Neural progenitor cell (in vitro differentiated cells): ENCODE data around the gene PRODH. TPM values are rescaled to one million over a fixed set of nuclear protein-coding genes. Genes with fewer than 3 reads are reported as not detected.
"Not testable (repeated sequence)": the region's sequence is repeated elsewhere in the genome, so short reads cannot be mapped to it uniquely, and the experiment has no call there.

ENCODE experiments used
- DNase-seq: peaks from one replicate; pipeline ENCODE4 v3.0.0-alpha.2; 2016; ENCODE audit warnings: low spot score
- H2AFZ ChIP-seq: fragments of 200-600 bp; sonication (generic); replicated peaks from 2 replicates; pipeline ENCODE4 v1.6.1; 2016; ENCODE audit warnings: antibody characterized with exemption
- H3F3A ChIP-seq: fragments of 200-600 bp; sonication (generic); 2 replicates; pipeline ENCODE4 v1.6.1; 2016; ENCODE audit warnings: antibody characterized with exemption, low read depth
- H3K27ac ChIP-seq: fragments of 200-600 bp; sonication (generic); 2 replicates; pipeline ENCODE4 v1.5.1; 2016; ENCODE audit warnings: mild to moderate bottlenecking
- H3K27me3 ChIP-seq: fragments of 200-600 bp; sonication (generic); 2 replicates; pipeline ENCODE4 v1.6.1; 2016; ENCODE audit warnings: mild to moderate bottlenecking, moderate library complexity
- H3K36me3 ChIP-seq: fragments of 200-600 bp; sonication (generic); 2 replicates; pipeline ENCODE4 v1.5.1; 2016
- H3K4me1 ChIP-seq: fragments of 200-600 bp; sonication (generic); 2 replicates; pipeline ENCODE4 v1.6.1; 2016; ENCODE audit warnings: mixed run types
- H3K4me2 ChIP-seq: fragments of 200-600 bp; sonication (generic); 2 replicates; pipeline ENCODE4 v1.6.1; 2016
- H3K4me3 ChIP-seq: fragments of 200-600 bp; sonication (generic); 2 replicates; pipeline ENCODE4 v1.5.1; 2016
- H3K79me2 ChIP-seq: fragments of 200-600 bp; sonication (generic); 2 replicates; pipeline ENCODE4 v1.6.1; 2016; ENCODE audit warnings: low read depth
- H3K9ac ChIP-seq: fragments of 200-600 bp; sonication (generic); 2 replicates; pipeline ENCODE4 v1.6.1; 2016
- H3K9me3 ChIP-seq: fragments of 200-600 bp; sonication (generic); 2 replicates; pipeline ENCODE4 v1.5.1; 2016; ENCODE audit warnings: low read depth
- H4K20me1 ChIP-seq: fragments of 200-600 bp; sonication (generic); 2 replicates; pipeline ENCODE4 v1.6.1; 2016; ENCODE audit warnings: low read depth
- H3K27ac Mint-ChIP-seq: 3 replicates; pipeline ENCODE4 v1.8.0; 2021; ENCODE audit warnings: mixed read lengths
- H3K27me3 Mint-ChIP-seq: 2 replicates; pipeline ENCODE4 v1.8.0; 2022; ENCODE audit warnings: low read depth, mild to moderate bottlenecking, inconsistent platforms, moderate library complexity, mixed read lengths; ENCODE audit not compliant: insufficient read depth
- H3K36me3 Mint-ChIP-seq: 3 replicates; pipeline ENCODE4 v1.8.0; 2021; ENCODE audit warnings: mixed read lengths
- H3K4me1 Mint-ChIP-seq: 3 replicates; pipeline ENCODE4 v1.8.0; 2021; ENCODE audit warnings: mixed read lengths
- H3K4me3 Mint-ChIP-seq: 3 replicates; pipeline ENCODE4 v1.8.0; 2021; ENCODE audit warnings: mild to moderate bottlenecking, moderate library complexity, mixed read lengths
- H3K9me3 Mint-ChIP-seq: 3 replicates; pipeline ENCODE4 v1.8.0; 2020; ENCODE audit warnings: mixed read lengths
- EZH2 ChIP-seq: fragments of 200-600 bp; sonication (generic); IDR thresholded peaks from 2 replicates; pipeline ENCODE4 v1.6.1; 2017; ENCODE audit warnings: antibody characterized with exemption, mild to moderate bottlenecking, moderate library complexity
- EZH2phosphoT487 ChIP-seq: fragments of 200-600 bp; sonication (generic); IDR thresholded peaks from 2 replicates; pipeline ENCODE4 v1.6.1; 2017; ENCODE audit warnings: antibody characterized with exemption
- total RNA-seq: library from RNA; depleted of rRNA; stranded (reverse); fragments of >200 nt; gene quantifications from 2 replicates; pipeline ENCODE4 v1.2.3, GENCODE V29; 2015; ENCODE audit warnings: low replicate concordance
- TF ChIP-seq, protein P1 (sequence below): fragments of 200-600 bp; sonication (generic); IDR thresholded peaks from 2 replicates; pipeline ENCODE4 v1.5.1; 2017; ENCODE audit warnings: antibody characterized with exemption, mild to moderate bottlenecking

The PRODH gene
- total RNA-seq, 1 donor from 2014 or later = 9.3 TPM

DNA sequence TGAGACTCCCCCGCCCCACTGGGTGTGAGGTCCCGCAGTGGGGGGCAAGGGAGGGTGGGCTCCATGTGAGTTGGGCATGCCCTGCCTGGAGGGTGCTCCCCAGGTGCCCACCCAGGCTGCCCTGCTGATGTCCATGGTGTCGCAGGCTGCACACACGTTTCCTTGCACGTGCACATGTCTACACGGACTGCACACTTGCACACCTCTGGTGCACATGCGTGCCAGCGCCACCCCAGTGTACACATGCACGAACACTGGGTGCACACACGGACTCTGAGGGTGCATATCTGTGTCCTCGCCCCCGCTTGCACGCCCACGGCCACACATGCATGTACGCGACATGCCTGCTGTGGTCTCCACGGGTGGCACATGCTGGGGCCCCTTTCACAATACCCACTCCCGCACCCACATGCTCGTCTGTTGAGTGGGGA lies 35.2 kb upstream of the PRODH start:
- peaks cover 10% of the 10 kb centered on the region for H3K27me3 Mint-ChIP-seq
- H3K4me1 ChIP-seq = no peaks in the 10 kb centered on the region
- H4K20me1 ChIP-seq = peaks cover 15% of the 10 kb centered on the region
- H3K9ac ChIP-seq = no peak overlapping the region
- peaks cover under 1% of the 10 kb centered on the region for H3K9me3 Mint-ChIP-seq
- TF ChIP-seq EZH2phosphoT487 (no peak), EZH2 (no peak)
- TF ChIP-seq, protein P1, sequence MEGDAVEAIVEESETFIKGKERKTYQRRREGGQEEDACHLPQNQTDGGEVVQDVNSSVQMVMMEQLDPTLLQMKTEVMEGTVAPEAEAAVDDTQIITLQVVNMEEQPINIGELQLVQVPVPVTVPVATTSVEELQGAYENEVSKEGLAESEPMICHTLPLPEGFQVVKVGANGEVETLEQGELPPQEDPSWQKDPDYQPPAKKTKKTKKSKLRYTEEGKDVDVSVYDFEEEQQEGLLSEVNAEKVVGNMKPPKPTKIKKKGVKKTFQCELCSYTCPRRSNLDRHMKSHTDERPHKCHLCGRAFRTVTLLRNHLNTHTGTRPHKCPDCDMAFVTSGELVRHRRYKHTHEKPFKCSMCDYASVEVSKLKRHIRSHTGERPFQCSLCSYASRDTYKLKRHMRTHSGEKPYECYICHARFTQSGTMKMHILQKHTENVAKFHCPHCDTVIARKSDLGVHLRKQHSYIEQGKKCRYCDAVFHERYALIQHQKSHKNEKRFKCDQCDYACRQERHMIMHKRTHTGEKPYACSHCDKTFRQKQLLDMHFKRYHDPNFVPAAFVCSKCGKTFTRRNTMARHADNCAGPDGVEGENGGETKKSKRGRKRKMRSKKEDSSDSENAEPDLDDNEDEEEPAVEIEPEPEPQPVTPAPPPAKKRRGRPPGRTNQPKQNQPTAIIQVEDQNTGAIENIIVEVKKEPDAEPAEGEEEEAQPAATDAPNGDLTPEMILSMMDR = no peak
- no peaks in the 10 kb centered on the region for H3K36me3 Mint-ChIP-seq
- H3K4me2 ChIP-seq = peak overlapping the region; percentile 100
- no peak overlapping the region for H2AFZ ChIP-seq
- H3K36me3 ChIP-seq = no peaks in the 10 kb centered on the region
- peaks cover 20% of the 10 kb centered on the region for H3K4me1 Mint-ChIP-seq
- peaks cover 10% of the 10 kb centered on the region for H3K27me3 ChIP-seq
- no peaks in the 10 kb centered on the region for H3K79me2 ChIP-seq
- H3K9me3 ChIP-seq = no peaks in the 10 kb centered on the region
- peak overlapping the region; percentile 97 for H3K4me3 ChIP-seq
- no peak overlapping the region for H3K27ac Mint-ChIP-seq
- no peak overlapping the region for H3K27ac ChIP-seq
- peak overlapping the region; percentile 85 for H3K4me3 Mint-ChIP-seq
- no peak for DNase-seq
- H3F3A ChIP-seq = no peaks in the 10 kb centered on the region

GRCh38 chr22:18970948-18971315 lies 34.8 kb upstream of the PRODH start:
- no peaks in the 10 kb centered on the region for H3K36me3 Mint-ChIP-seq
- H3K27ac Mint-ChIP-seq = no peak overlapping the region
- no peaks in the 10 kb centered on the region for H3K36me3 ChIP-seq
- peaks cover 15% of the 10 kb centered on the region for H4K20me1 ChIP-seq
- peak overlapping the region; percentile 99 for H2AFZ ChIP-seq
- TF ChIP-seq EZH2 (no peak), EZH2phosphoT487 (no peak)
- TF ChIP-seq, protein P1 = no peak
- H3K4me3 ChIP-seq = peak overlapping the region; percentile 97
- H3K4me3 Mint-ChIP-seq = peak overlapping the region; percentile 85
- peaks cover 10% of the 10 kb centered on the region for H3K27me3 Mint-ChIP-seq
- no peaks in the 10 kb centered on the region for H3K9me3 ChIP-seq
- peaks cover 10% of the 10 kb centered on the region for H3K27me3 ChIP-seq
- no peaks in the 10 kb centered on the region for H3K9me3 Mint-ChIP-seq
- no peak overlapping the region for H3K9ac ChIP-seq
- no peaks in the 10 kb centered on the region for H3K79me2 ChIP-seq
- H3K4me2 ChIP-seq = peak overlapping the region; percentile 100
- no peaks in the 10 kb centered on the region for H3F3A ChIP-seq
- no peaks in the 10 kb centered on the region for H3K4me1 ChIP-seq
- peaks cover 20% of the 10 kb centered on the region for H3K4me1 Mint-ChIP-seq
- peak; percentile 45 for DNase-seq
- H3K27ac ChIP-seq = no peak overlapping the region

- peaks cover 10% of the 10 kb centered on the region for H3K27me3 Mint-ChIP-seq
- Histone ChIP-seq H3K9ac (no peak overlapping the region), H3K79me2 (no peaks in the 10 kb centered on the region), H3K4me1 (no peaks in the 10 kb centered on the region), H3K4me3 (peak overlapping the region; percentile 97), H4K20me1 (peaks cover 15% of the 10 kb centered on the region), H3K9me3 (no peaks in the 10 kb centered on the region), H3K27me3 (peaks cover 10% of the 10 kb centered on the region), H3K36me3 (no peaks in the 10 kb centered on the region), H3K27ac (no peak overlapping the region), H2AFZ (peak overlapping the region; percentile 99), H3F3A (no peaks in the 10 kb centered on the region), H3K4me2 (peak overlapping the region; percentile 100)
- DNase-seq = peak; percentile 86
- H3K4me3 Mint-ChIP-seq = peak overlapping the region; percentile 85
- H3K36me3 Mint-ChIP-seq = no peaks in the 10 kb centered on the region
- no peak overlapping the region for H3K27ac Mint-ChIP-seq
- H3K9me3 Mint-ChIP-seq = no peaks in the 10 kb centered on the region
- TF ChIP-seq, protein P1 = peak; percentile 26
- TF ChIP-seq EZH2phosphoT487 (no peak), EZH2 (no peak)
- peaks cover 20% of the 10 kb centered on the region for H3K4me1 Mint-ChIP-seq
Measured at GRCh38 chr22:18970176-18970947, 34.3 kb upstream of the PRODH start.

DNA sequence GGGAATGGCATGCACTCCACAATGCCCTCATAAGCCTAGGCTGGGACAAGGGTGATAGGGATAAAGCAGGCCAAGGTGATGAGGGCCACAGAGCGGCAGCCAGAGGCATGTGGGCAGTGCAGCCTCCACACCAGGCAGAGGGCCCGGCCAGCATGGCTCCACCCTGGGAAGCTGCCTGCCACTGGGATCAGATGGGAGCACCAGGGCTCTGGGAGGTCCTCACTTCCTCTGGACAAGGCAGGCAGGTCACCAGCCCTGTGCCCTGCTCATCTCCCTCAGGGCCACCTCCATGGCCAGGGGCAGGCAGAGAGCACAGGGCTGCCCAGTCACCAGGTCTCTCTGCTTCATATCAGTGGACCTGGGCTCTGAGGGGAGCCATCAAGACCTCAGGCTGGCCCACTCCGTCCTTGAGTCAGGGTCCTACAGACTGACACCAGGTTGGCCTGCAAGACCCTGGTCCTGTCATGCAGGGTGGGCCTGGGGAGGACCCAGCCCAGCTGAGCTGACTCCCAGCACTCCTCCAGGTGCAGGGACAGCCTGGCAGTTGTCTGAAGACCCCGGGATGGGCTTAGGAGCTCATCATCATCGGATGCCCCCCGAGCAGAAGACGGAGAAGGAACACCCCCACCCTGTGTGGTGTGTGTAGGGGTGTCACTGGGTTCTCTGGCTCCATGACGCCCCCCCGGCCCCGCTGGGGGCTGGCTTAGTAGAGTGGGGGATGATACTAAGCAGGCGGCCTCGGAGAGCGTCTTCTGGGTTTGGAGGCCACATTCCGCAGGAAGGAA lies 33.3 kb upstream of the PRODH start:
- H3K27me3 ChIP-seq, H3K9me3 ChIP-seq, H3F3A ChIP-seq, H3K27me3 Mint-ChIP-seq, H3K4me3 ChIP-seq, H3K27ac Mint-ChIP-seq, H3K9ac ChIP-seq, H3K79me2 ChIP-seq, H3K36me3 Mint-ChIP-seq, DNase-seq, H2AFZ ChIP-seq, H3K9me3 Mint-ChIP-seq, H3K4me1 ChIP-seq, H3K36me3 ChIP-seq, H3K27ac ChIP-seq: not testable (repeated sequence)
- H3K4me3 Mint-ChIP-seq = peak overlapping the region; percentile 80
- peaks cover 15% of the 10 kb centered on the region for H4K20me1 ChIP-seq
- peaks cover 18% of the 10 kb centered on the region for H3K4me1 Mint-ChIP-seq
- peak overlapping the region; percentile 61 for H3K4me2 ChIP-seq
